PC-9 (cell line): ENCODE data around the gene APOL6. TPM values are rescaled to one million over a fixed set of nuclear protein-coding genes. Genes with fewer than 3 reads are reported as not detected.

Source experiments
- BruUV-seq: library from RNA; stranded (reverse); fragments of 400-500 nt; replicated peaks from 2 replicates; lab custom pipeline; 2021; lab: Mats Ljungman, UMichigan
- CTCF ChIA-PET: fragments of 300-600 bp; sonication (Branson Sonifier 250); formaldehyde crosslinking; loops from one replicate; lab custom pipeline; 2022; ENCODE audit warnings: antibody characterized with exemption; lab: Charles Lee
- POLR2A ChIA-PET: fragments of 300-600 bp; sonication (Branson Sonifier 250); formaldehyde crosslinking; loops from one replicate; lab custom pipeline; 2022; ENCODE audit warnings: antibody characterized with exemption; ENCODE audit not compliant: unreplicated experiment; lab: Charles Lee
- DNase-seq, 2 experiments: peaks; one replicate each; pipeline versions ENCODE4 v3.0.0 to v3.0.0-alpha.2; 2015 to 2022; ENCODE audit warnings: mixed read lengths in 1 of 2
- H2AFZ ChIP-seq: fragments of 200-600 bp; sonication (generic); 2 replicates; pipeline ENCODE4 v1.8.1; 2017; ENCODE audit warnings: antibody characterized with exemption
- H3F3A ChIP-seq: fragments of 200-600 bp; sonication (generic); 2 replicates; pipeline ENCODE4 v1.8.1; 2017; ENCODE audit warnings: antibody characterized with exemption, mild to moderate bottlenecking, low read depth; ENCODE audit not compliant: insufficient read depth
- H3K27ac ChIP-seq: fragments of 200-600 bp; sonication (generic); 2 replicates; pipeline ENCODE4 v1.6.1; 2016; ENCODE audit warnings: mixed run types
- H3K27me3 ChIP-seq: fragments of 200-600 bp; sonication (generic); 2 replicates; pipeline ENCODE4 v1.6.1; 2016; ENCODE audit warnings: low read depth, mixed run types; ENCODE audit not compliant: insufficient read depth
- H3K36me3 ChIP-seq: fragments of 200-600 bp; sonication (generic); 2 replicates; pipeline ENCODE4 v1.6.1; 2016; ENCODE audit warnings: low read depth, mixed run types
- H3K4me1 ChIP-seq: fragments of 200-600 bp; sonication (generic); replicated peaks from 2 replicates; pipeline ENCODE4 v1.6.1; 2016; ENCODE audit warnings: mixed run types; ENCODE audit not compliant: insufficient read depth
- H3K4me2 ChIP-seq: fragments of 200-600 bp; sonication (generic); 2 replicates; pipeline ENCODE4 v1.6.1; 2017; ENCODE audit warnings: mixed run types
- H3K4me3 ChIP-seq: fragments of 200-600 bp; sonication (generic); 2 replicates; pipeline ENCODE4 v1.6.1; 2016; ENCODE audit warnings: mixed run types
- H3K79me2 ChIP-seq: fragments of 200-600 bp; sonication (generic); 2 replicates; pipeline ENCODE4 v1.6.1; 2017; ENCODE audit warnings: low read depth, mixed run types
- H3K9me2 ChIP-seq: fragments of 200-600 bp; sonication (generic); 2 replicates; pipeline ENCODE4 v1.8.1; 2017; ENCODE audit warnings: mild to moderate bottlenecking; ENCODE audit not compliant: insufficient read depth
- H3K9me3 ChIP-seq: fragments of 200-600 bp; sonication (generic); 2 replicates; pipeline ENCODE4 v1.8.1; 2016; ENCODE audit warnings: low read depth; ENCODE audit not compliant: insufficient read depth
- H4K20me1 ChIP-seq: fragments of 200-600 bp; sonication (generic); 2 replicates; pipeline ENCODE4 v1.8.1; 2017; ENCODE audit not compliant: insufficient read depth
- CTCF ChIP-seq: fragments of 200-600 bp; sonication (generic); conservative IDR thresholded peaks from 2 replicates; pipeline ENCODE4 v1.6.1; 2017; ENCODE audit warnings: mixed run types, antibody characterized with exemption, mild to moderate bottlenecking, moderate library complexity
- EZH2 ChIP-seq: fragments of 200-600 bp; sonication (generic); IDR thresholded peaks from 2 replicates; pipeline ENCODE4 v1.8.0; 2017; ENCODE audit warnings: antibody characterized with exemption, low read depth
- intact Hi-C: fragments of 100-400 bp; cut with micrococcal nuclease; formaldehyde crosslinking; loops from one replicate; pipeline ENCODE4 v1.10.0; 2022; ENCODE audit not compliant: unreplicated experiment
- total RNA-seq: library from RNA; stranded (reverse); gene quantifications from 2 replicates; pipeline ENCODE4 v1.2.3, GENCODE V29; 2021

Gene APOL6
- total RNA-seq, 1 experiment from 2014 or later = 18.6 TPM

- Histone ChIP-seq H4K20me1 (no peaks in the 10 kb centered on the region), H3K9me3 (no peaks in the 10 kb centered on the region), H3K36me3 (no peaks in the 10 kb centered on the region), H3K27ac (peak overlapping the region; percentile 10; the same call in 1 of the 2 replicates), H3K4me3 (no peak overlapping the region), H3K9me2 (no peaks in the 10 kb centered on the region), H3F3A (peaks cover 64% of the 10 kb centered on the region), H3K79me2 (no peaks in the 10 kb centered on the region), H2AFZ (no peak overlapping the region), H3K4me1 (peaks cover 50% of the 10 kb centered on the region), H3K4me2 (no peak overlapping the region), H3K27me3 (no peaks in the 10 kb centered on the region)
- no peak for DNase-seq
- CTCF ChIA-PET = interaction anchor here (0.6 kb wide), 1 partner anchor 577 kb away, joined by 3 read pairs; no protein-coding TSS in a partner anchor
- POLR2A ChIA-PET = interaction anchor here (0.6 kb wide), 1 partner anchor 422 kb away, joined by 4 read pairs; no protein-coding TSS in a partner anchor
- TF ChIP-seq EZH2 (no peak), CTCF (no peak)
- intact Hi-C loops = loop anchor here (5.0 kb wide), 1 partner anchor 288 kb away; no protein-coding TSS in a partner anchor
- BruUV-seq = no TSS peak
Observed at GRCh38 chr22:35600476-35600875, 47.8 kb upstream of the APOL6 start.

- CTCF ChIA-PET = interaction anchor here (0.6 kb wide), 1 partner anchor 576 kb away, joined by 3 read pairs; no protein-coding TSS in a partner anchor
Observed at GRCh38 chr22:35601013-35601580, 47.1 kb upstream of the APOL6 start.

More at GRCh38 chr22:35601013-35601580, 47.1 kb upstream of the APOL6 start:
- H3K4me1 ChIP-seq = peaks cover 56% of the 10 kb centered on the region
- TF ChIP-seq EZH2 (no peak), CTCF (no peak)
- H3K27me3 ChIP-seq = no peaks in the 10 kb centered on the region
- intact Hi-C loops = loop anchor here (5.0 kb wide), 1 partner anchor 289 kb away; no protein-coding TSS in a partner anchor
- H2AFZ ChIP-seq = no peak overlapping the region
- no peaks in the 10 kb centered on the region for H4K20me1 ChIP-seq
- POLR2A ChIA-PET = no interaction called here
- H3K9me3 ChIP-seq = no peaks in the 10 kb centered on the region
- DNase-seq = no peak
- no peak overlapping the region for H3K4me3 ChIP-seq
- BruUV-seq = no TSS peak
- H3K79me2 ChIP-seq = no peaks in the 10 kb centered on the region
- peak overlapping the region; percentile 91 for H3K27ac ChIP-seq
- H3F3A ChIP-seq = peaks cover 65% of the 10 kb centered on the region
- H3K4me2 ChIP-seq = no peak overlapping the region
- H3K9me2 ChIP-seq = no peaks in the 10 kb centered on the region
- H3K36me3 ChIP-seq = no peaks in the 10 kb centered on the region
